OCI-LY1 (cell line): Measurements from ENCODE around the gene DENND1A.

Source experiments
- EZH2 ChIP-seq: fragments of 200-600 bp; sonication (generic), shearing (Covaris generic); IDR thresholded peaks from 2 replicates; pipeline ENCODE4 v1.8.0; 2017; ENCODE audit warnings: borderline replicate concordance, mixed run types, mild to moderate bottlenecking, antibody characterized with exemption, low read length, moderate library complexity, mixed read lengths
- TF ChIP-seq, protein P1 (sequence below): fragments of 200-600 bp; sonication (generic), shearing (Covaris generic); IDR thresholded peaks from 2 replicates; pipeline ENCODE4 v1.5.1; 2017; ENCODE audit warnings: mild to moderate bottlenecking, antibody characterized with exemption, low read length, moderate library complexity, mixed read lengths

DNA sequence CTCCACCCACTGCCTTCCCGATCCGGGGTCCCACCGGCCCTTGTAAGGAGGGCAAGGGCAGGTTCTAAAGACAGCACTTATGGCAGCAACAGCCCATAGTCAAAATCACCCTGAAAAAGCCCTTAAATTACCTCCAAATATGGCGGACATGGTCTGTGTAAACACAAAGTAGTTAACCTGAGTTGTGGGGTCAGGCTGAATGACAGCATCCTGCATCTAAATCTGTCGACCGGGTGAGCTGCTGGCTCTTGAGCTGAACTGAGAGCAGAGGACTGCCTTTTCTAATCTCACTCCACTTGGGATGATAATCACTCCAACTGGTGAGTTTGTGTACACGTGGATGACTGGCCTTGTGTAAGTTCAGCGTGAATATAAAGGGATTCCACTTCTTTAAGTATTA lies 249.6 kb downstream of the DENND1A start:
- TF ChIP-seq, protein P1, sequence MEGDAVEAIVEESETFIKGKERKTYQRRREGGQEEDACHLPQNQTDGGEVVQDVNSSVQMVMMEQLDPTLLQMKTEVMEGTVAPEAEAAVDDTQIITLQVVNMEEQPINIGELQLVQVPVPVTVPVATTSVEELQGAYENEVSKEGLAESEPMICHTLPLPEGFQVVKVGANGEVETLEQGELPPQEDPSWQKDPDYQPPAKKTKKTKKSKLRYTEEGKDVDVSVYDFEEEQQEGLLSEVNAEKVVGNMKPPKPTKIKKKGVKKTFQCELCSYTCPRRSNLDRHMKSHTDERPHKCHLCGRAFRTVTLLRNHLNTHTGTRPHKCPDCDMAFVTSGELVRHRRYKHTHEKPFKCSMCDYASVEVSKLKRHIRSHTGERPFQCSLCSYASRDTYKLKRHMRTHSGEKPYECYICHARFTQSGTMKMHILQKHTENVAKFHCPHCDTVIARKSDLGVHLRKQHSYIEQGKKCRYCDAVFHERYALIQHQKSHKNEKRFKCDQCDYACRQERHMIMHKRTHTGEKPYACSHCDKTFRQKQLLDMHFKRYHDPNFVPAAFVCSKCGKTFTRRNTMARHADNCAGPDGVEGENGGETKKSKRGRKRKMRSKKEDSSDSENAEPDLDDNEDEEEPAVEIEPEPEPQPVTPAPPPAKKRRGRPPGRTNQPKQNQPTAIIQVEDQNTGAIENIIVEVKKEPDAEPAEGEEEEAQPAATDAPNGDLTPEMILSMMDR = no peak
- no peak for TF ChIP-seq EZH2
